Stimulated activated naive CD8-positive, alpha-beta T cell treated with anti-CD3 and anti-CD28 coated beads, Interleukin-15, Interleukin-2, amounts not matched to agents 100 U/mL and 50 U/mL, for 24 hours (primary cell): ENCODE measurements around the gene IQGAP2.
"Not testable (repeated sequence)": the region's sequence is repeated elsewhere in the genome, so short reads cannot be mapped to it uniquely, and the experiment has no call there.

Experiments used
- ATAC-seq: fragments of 150-1000 bp; cut with Tn5 transposase; one replicate; pipeline ENCODE4 v1.10.0; 2021
- DNase-seq: peaks from one replicate; pipeline ENCODE4 v3.0.0; 2021

IQGAP2 gene

GRCh38 chr5:76419597-76420298 is 16.7 kb downstream of the IQGAP2 start:
- DNase-seq = no peak
- no peak for ATAC-seq

DNA sequence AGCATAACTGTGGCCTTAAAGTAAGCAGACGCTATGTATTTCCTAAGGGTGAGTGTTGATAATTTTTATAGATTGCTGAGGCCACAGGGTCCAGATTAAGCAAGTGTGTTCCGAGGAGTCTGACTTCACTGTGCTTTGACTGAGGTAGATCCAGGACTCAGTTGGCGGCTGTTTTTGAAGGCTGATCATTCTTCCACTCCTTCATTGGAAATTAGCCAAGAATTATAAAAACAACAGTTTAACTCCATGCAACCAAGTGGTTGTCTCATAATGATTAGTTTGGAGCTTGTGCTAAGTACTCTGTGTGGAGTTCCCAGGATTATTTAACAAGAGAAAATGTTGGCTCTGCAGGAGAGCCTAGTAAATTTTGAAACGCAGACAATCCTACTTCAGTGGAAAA is 19.1 kb downstream of the IQGAP2 start:
- DNase-seq (no peak), ATAC-seq (no peak)

DNA sequence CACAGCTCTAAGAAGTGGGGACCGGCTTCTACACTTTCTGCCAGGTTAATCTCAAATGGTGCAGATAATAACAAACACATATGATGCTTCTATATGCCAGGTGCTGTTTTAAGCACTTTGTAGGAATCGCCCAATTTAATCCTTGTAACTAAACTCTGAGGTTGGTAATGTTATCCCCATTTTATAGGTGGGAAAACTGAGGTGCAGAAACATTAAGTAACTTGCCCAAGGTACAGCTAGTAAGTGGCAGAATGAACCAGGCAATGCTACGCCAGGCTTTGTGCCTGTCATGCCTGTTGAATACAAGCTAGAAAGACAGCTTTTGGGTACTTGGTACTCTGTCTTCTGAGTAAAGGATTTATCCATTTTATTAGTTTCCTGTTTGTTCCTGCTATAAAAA is 19.7 kb downstream of the IQGAP2 start:
- ATAC-seq (no peak), DNase-seq (no peak)

GRCh38 chr5:76425146-76425545 is 22.1 kb downstream of the IQGAP2 start:
- no peak for ATAC-seq

GRCh38 chr5:76425928-76426804 is 23.1 kb downstream of the IQGAP2 start:
- DNase-seq = no peak
- ATAC-seq = no peak

More at GRCh38 chr5:76425146-76425545, 22.1 kb downstream of the IQGAP2 start:
- DNase-seq = no peak

DNA sequence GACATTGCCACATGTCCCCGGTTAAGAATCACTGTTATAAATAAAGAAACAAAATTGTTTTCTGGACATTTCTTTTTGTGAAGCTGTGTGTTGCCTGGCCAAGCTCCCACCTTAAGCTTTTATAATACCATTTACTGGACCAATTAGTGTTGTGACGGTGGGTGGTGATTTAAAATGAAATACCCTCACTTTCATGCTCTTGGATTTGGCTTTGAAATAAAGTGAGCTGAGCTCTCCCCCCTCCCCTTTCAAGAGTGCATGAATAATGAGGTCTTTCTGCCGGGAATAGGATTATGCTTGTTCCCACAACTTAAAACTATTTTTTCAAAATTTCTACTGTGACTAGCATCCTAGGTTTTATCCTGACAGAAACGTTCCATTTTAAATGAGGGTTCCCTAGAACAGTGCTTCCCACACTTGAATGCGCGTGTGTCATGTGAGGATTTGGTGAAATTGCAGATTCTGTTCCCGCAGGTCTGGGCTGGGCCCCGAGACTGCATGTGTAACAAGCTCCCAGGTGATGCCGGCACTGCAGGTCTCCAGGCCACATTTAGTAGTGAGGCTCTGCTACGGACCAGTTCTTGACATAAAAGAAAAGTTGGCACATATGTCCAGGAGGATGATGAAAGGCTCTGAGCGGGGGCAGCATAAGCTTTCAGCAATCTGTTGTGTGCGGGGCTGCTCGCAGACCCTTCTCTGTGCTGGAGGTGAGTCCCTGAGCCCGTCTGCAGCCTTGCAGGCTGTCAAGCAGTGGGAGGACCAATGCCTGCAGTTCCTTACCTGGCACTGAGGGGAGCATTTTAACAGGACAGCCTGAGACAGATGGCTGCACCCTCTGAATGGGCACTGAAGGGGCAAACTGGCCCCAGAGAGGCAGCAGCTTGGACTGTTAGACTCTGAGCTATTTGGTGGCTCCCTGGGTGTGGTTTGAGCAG is 24.4 kb downstream of the IQGAP2 start:
- no peak for DNase-seq
- no peak for ATAC-seq

DNA sequence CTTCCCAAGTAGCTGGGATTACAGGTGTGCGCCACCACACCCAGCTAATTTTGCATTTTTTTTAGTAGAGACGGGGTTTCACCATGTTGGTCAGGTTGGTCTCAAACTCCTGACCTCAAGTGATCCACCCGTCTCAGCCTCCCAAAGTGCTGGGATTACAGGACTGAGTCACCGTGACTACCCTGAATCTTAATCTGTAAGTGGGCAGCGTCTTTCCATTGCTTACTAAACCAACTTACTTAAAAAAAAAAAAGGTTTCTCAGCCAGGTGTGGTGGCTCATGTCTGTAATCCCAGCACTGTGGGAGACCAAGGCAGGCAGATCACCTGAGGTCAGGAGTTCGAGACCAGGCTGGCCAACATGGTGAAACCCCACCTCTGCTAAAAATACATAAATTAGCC is 25.5 kb downstream of the IQGAP2 start:
- ATAC-seq, DNase-seq: not testable (repeated sequence)

DNA sequence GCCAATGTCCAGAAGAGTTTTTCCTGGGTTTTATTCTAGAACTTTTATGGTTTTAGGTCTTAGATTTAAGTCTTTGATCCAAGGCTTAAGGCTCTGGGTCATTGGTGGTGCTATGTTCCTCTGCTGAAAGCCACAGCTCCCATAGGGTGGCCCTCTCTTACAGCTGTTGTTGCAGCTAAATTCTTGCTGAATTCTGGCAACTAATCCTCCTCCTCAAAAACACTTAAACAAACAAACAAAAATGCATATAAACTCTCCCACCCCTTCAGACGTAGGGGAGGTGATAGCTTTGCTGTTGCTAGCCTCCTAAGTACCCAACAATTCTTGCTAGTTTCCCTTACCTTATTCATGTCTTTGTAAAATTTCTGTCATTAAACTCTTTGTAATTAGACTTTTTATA is 30.2 kb downstream of the IQGAP2 start:
- ATAC-seq (no peak), DNase-seq (no peak)

- DNase-seq, ATAC-seq: not testable (repeated sequence)
Measured at GRCh38 chr5:76437507-76437906, 34.4 kb downstream of the IQGAP2 start.

- no peak for ATAC-seq
- no peak for DNase-seq
Measured at GRCh38 chr5:76438025-76438424, 34.9 kb downstream of the IQGAP2 start.

- DNase-seq (no peak), ATAC-seq (no peak)
Measured at GRCh38 chr5:76439201-76439600, 36.1 kb downstream of the IQGAP2 start.

DNA sequence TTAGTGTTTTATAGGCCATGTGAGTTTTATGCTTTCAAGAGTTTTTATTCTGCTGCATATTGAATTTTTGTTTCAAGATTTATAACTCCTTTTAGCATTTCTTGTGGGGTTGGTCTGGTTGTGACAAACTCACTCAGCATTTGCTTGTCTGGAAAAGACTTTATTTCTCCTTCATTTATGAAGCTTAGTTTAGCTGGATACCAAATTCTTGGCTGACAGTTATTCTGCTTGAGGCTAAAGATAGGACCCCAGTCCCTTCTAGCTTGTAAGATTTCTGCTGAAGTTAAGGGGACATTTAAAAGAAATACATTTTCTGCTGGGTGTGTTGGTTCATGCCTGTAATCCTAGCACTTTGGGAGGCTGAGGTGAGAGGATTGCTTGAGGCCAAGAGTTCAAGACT is 36.8 kb downstream of the IQGAP2 start:
- DNase-seq (no peak), ATAC-seq (no peak)

DNA sequence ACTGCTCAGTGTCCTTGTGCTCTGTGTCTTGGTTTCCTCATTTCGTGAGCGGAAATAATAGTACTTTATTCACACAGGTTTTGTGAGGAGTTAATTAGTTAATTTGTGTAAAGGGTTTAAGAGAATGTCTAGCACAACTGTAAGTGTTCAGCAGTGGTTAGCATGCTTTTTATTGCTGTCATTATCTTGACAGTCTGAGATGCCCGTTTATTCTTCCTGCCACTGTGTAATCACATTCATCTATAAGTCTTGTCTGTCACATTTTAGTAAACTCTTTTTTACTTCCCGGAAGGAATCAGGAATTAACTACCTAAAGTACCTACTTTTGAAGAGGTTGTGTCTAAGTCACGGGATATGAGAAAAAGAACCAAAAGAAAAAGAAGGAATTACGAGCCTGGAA is 38.0 kb downstream of the IQGAP2 start:
- DNase-seq (no peak), ATAC-seq (no peak)

- ATAC-seq (no peak), DNase-seq (no peak)
Measured at GRCh38 chr5:76441890-76442673, 39.0 kb downstream of the IQGAP2 start.

DNA sequence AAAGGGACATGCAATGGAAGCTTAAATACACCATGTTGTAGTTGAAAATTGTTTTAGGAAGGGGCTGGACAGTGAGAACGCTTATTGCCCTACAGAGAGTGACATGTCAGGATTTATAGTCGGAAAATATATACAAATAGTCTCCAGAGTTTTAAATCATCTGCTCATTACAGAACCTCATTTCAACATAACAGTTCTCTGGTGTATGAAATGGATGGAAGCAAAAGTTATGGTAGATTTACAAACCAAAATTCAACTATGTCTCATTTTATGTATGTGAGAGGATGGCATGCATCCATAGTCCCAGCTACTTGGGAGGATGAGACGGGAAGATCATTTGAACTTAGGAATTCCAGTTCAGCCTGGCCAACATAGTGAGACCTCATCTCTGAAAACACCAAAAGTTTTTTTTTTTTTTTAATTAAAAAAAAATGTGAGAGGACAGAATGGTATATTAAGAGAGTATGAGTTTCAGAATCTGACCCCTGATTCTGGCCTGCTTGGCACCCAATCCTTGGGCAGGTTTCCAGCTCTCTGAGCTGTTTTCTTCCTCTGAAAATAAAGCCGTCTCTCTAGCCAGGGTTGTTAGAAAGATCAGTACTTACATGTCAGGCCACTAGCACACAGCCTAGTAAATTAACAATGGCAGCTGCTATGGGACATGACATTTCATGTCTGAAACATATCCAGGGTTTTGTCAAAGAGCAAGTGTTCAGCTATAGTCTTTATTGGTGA is 40.1 kb downstream of the IQGAP2 start:
- no peak for DNase-seq
- ATAC-seq = no peak

GRCh38 chr5:76445063-76445462 is 42.0 kb downstream of the IQGAP2 start:
- ATAC-seq (no peak), DNase-seq (no peak)

GRCh38 chr5:76445830-76446229 is 42.7 kb downstream of the IQGAP2 start:
- ATAC-seq = no peak

GRCh38 chr5:76446776-76447175 is 43.7 kb downstream of the IQGAP2 start:
- DNase-seq = no peak
- no peak for ATAC-seq

More at GRCh38 chr5:76445830-76446229, 42.7 kb downstream of the IQGAP2 start:
- DNase-seq = no peak

DNA sequence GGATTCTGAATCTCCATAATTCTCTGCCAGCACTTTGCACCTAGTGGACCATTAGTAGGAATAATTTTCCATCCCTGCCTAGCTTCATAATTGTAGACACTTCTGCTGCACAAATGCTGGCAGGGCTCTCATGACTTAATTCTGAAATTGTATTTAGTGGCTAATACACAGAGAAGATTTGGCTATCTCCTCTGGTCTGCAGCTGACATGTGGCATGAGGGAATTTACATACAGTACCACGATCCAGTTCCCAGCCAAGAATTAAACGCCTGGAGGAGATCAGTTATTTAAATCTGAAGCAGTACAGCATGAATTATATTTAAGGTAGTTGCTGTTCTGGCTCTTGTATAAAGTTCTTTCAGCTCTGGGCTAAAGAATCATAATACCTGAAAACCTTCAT is 46.5 kb downstream of the IQGAP2 start:
- ATAC-seq (no peak), DNase-seq (no peak)

GRCh38 chr5:76450054-76450453 is 47.0 kb downstream of the IQGAP2 start:
- ATAC-seq (no peak), DNase-seq (no peak)
